OCI-LY1 (cell line): ENCODE data around the gene PTGER4.

ENCODE experiments used
- H2AFZ ChIP-seq: fragments of 200-600 bp; sonication (generic), shearing (Covaris generic); 2 replicates; pipeline ENCODE4 v1.6.0; 2014; ENCODE audit warnings: antibody characterized with exemption, mild to moderate bottlenecking, low read length
- H3F3A ChIP-seq: fragments of 200-600 bp; sonication (generic), shearing (Covaris generic); 2 replicates; pipeline ENCODE4 v1.6.0; 2014; ENCODE audit warnings: mild to moderate bottlenecking, antibody characterized with exemption, low read length, moderate library complexity; ENCODE audit not compliant: insufficient read depth
- H3K27ac ChIP-seq: fragments of 200-600 bp; sonication (generic); 2 replicates; pipeline ENCODE4 v1.5.1; 2014; ENCODE audit warnings: low read length, mixed run types, mild to moderate bottlenecking, low read depth; ENCODE audit not compliant: poor library complexity, severe bottlenecking
- H3K27me3 ChIP-seq: fragments of 200-600 bp; sonication (generic); 2 replicates; pipeline ENCODE4 v1.6.0; 2014; ENCODE audit warnings: antibody characterized with exemption, mild to moderate bottlenecking, low read length, moderate library complexity; ENCODE audit not compliant: insufficient read depth
- H3K36me3 ChIP-seq: fragments of 200-600 bp; sonication (generic); 2 replicates; pipeline ENCODE4 v1.6.1; 2014; ENCODE audit warnings: mild to moderate bottlenecking, antibody characterized with exemption, low read length, moderate library complexity, mixed read lengths; ENCODE audit not compliant: insufficient read depth
- H3K4me1 ChIP-seq: fragments of 200-600 bp; sonication (generic); 2 replicates; pipeline ENCODE4 v1.5.1; 2014; ENCODE audit warnings: mild to moderate bottlenecking, low read length, moderate library complexity; ENCODE audit not compliant: insufficient read depth, severe bottlenecking
- H3K4me2 ChIP-seq: fragments of 200-600 bp; sonication (generic), shearing (Covaris generic); 2 replicates; pipeline ENCODE4 v1.6.1; 2014; ENCODE audit warnings: low read length
- H3K4me3 ChIP-seq: fragments of 200-600 bp; sonication (generic); 2 replicates; pipeline ENCODE4 v1.5.1; 2014; ENCODE audit warnings: low read length, low read depth, mild to moderate bottlenecking, mixed read lengths; ENCODE audit not compliant: poor library complexity, severe bottlenecking
- H3K79me2 ChIP-seq: fragments of 200-600 bp; shearing (Covaris generic); 2 replicates; pipeline ENCODE4 v1.6.1; 2016; ENCODE audit warnings: mixed run types, low read length, mixed read lengths; ENCODE audit not compliant: insufficient read depth
- H3K9ac ChIP-seq: fragments of 200-600 bp; sonication (generic), shearing (Covaris generic); 2 replicates; pipeline ENCODE4 v1.6.1; 2014; ENCODE audit warnings: mild to moderate bottlenecking, low read length, mixed read lengths
- H3K9me2 ChIP-seq: fragments of 200-600 bp; sonication (generic), shearing (Covaris generic); 2 replicates; pipeline ENCODE4 v1.6.1; 2014; ENCODE audit warnings: low read depth, mild to moderate bottlenecking, low read length, mixed read lengths
- H3K9me3 ChIP-seq: fragments of 200-600 bp; shearing (Covaris generic); 2 replicates; pipeline ENCODE4 v1.6.1; 2014; ENCODE audit warnings: low read length, mixed read lengths
- H4K20me1 ChIP-seq: fragments of 200-600 bp; sonication (generic), shearing (Covaris generic); 2 replicates; pipeline ENCODE4 v1.6.0; 2016; ENCODE audit warnings: mild to moderate bottlenecking, low read length; ENCODE audit not compliant: insufficient read depth
- CTCF ChIP-seq: fragments of 200-600 bp; sonication (generic), shearing (Covaris generic); IDR thresholded peaks from 2 replicates; pipeline ENCODE4 v1.5.1; 2017; ENCODE audit warnings: mild to moderate bottlenecking, antibody characterized with exemption, low read length, moderate library complexity, mixed read lengths
- EZH2 ChIP-seq: fragments of 200-600 bp; sonication (generic), shearing (Covaris generic); IDR thresholded peaks from 2 replicates; pipeline ENCODE4 v1.8.0; 2017; ENCODE audit warnings: borderline replicate concordance, mixed run types, mild to moderate bottlenecking, antibody characterized with exemption, low read length, moderate library complexity, mixed read lengths

The PTGER4 gene

DNA sequence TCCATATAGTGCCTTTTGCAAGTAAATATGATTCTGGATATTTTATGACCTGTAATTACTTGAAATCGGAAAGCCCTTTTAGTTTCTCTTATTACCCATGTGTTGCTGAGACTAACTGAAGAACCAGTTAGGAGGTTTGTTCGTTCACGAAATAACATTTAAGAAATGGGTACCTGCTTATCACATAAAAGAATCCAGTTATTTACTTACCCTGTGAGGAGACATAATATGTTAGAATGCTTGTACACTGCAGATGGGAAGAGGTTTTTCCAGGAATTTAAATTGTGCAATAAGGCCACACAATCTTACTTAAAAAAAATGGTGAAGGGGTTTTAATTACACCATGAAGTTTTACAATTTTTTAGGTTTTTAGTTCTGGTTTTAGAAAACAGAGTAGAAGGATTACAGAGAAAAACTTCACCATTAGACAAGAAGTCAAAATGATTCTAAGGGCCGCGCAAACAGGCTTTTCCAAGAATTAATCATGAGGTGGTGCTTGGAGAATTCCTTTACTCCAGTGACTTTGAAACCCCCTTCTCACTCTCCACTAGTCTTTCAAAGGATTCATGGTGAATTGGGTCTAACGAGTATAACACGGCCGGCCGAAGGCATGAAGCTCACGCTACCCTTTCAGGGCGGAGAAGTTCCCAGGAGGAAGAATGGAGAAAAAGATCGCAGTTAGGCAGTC lies 1.1 kb upstream of the PTGER4 start:
- H3K27ac ChIP-seq, result peak overlapping the region; percentile 78
- H3K36me3 ChIP-seq, result peaks cover 13% of the 10 kb centered on the region
- H3K4me2 ChIP-seq, result peak overlapping the region; percentile 68
- H3K79me2 ChIP-seq, result peaks cover 36% of the 10 kb centered on the region
- no peak for TF ChIP-seq EZH2
- no peak for TF ChIP-seq CTCF
- no peaks in the 10 kb centered on the region for H3F3A ChIP-seq
- peak overlapping the region; percentile 63 for H3K9ac ChIP-seq
- H2AFZ ChIP-seq, result no peak overlapping the region
- H4K20me1 ChIP-seq, result no peaks in the 10 kb centered on the region
- H3K9me3 ChIP-seq, result no peaks in the 10 kb centered on the region
- H3K4me3 ChIP-seq, result peak overlapping the region; percentile 86
- no peaks in the 10 kb centered on the region for H3K9me2 ChIP-seq
- H3K4me1 ChIP-seq, result peaks cover 67% of the 10 kb centered on the region
- no peaks in the 10 kb centered on the region for H3K27me3 ChIP-seq

DNA sequence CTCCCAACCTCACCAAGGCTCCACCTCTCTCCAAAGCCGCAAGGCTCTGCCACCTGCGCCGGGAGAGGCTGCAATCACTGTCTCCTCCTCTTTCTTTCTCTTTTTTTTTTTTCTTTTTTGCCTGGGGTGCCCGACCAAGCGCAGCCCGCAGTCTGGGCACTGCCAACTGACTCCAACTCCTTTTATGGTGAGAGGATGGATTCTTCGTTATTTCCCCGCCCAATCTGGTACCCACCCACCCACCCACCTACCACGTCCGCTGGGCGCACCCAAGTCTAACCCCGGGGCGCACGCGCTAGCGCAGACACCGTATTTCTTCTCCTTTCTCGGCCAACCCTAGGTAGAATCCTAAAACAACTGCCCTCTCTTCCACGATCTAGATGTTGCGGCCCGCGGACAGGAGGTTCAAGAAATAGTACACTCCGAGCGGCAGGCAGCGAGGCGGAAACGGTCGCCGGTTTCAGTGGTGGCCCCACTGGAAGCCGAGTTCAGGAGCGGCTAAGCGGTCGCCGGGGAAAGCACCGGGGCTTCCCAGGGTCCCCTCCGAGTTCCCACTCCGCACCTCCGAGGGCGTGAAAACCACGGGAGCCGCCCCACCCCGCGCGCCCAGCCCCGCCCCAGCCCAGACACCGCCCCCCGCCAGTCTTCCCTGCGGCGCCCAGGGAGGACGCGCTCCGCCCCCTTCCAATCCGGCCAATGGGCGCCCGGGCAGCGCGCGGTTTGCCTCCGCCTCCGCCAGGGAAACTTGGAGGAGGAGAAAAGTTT lies 385 bp upstream of the PTGER4 start:
- Histone ChIP-seq H3K27me3 (no peaks in the 10 kb centered on the region), H2AFZ (no peak overlapping the region), H3K9ac (peak overlapping the region; percentile 82), H3K9me3 (no peaks in the 10 kb centered on the region), H3K79me2 (peaks cover 42% of the 10 kb centered on the region), H3K4me3 (peak overlapping the region; percentile 86), H4K20me1 (no peaks in the 10 kb centered on the region), H3K36me3 (peaks cover 13% of the 10 kb centered on the region), H3K4me1 (peaks cover 73% of the 10 kb centered on the region), H3K4me2 (peak overlapping the region; percentile 97), H3F3A (no peaks in the 10 kb centered on the region), H3K9me2 (no peaks in the 10 kb centered on the region), H3K27ac (peak overlapping the region; percentile 90)
- TF ChIP-seq CTCF (no peak), EZH2 (no peak)

- peak overlapping the region; percentile 82 for H3K9ac ChIP-seq
Measured at GRCh38 chr5:40680741-40681362, 1.1 kb downstream of the PTGER4 start.

More at GRCh38 chr5:40680741-40681362, 1.1 kb downstream of the PTGER4 start:
- peaks cover 79% of the 10 kb centered on the region for H3K4me1 ChIP-seq
- peak overlapping the region; percentile 97 for H3K4me2 ChIP-seq
- no peaks in the 10 kb centered on the region for H3K27me3 ChIP-seq
- no peak overlapping the region for H2AFZ ChIP-seq
- H4K20me1 ChIP-seq, result no peaks in the 10 kb centered on the region
- TF ChIP-seq EZH2 (no peak), CTCF (peak; percentile 27; the same call in 1 of the 2 replicates)
- peak overlapping the region; percentile 86 for H3K4me3 ChIP-seq
- H3K36me3 ChIP-seq, result peaks cover 16% of the 10 kb centered on the region
- peaks cover 57% of the 10 kb centered on the region for H3K79me2 ChIP-seq
- no peaks in the 10 kb centered on the region for H3F3A ChIP-seq
- peak overlapping the region; percentile 81 for H3K27ac ChIP-seq
- H3K9me3 ChIP-seq, result no peaks in the 10 kb centered on the region
- H3K9me2 ChIP-seq, result no peaks in the 10 kb centered on the region
